Stimulated activated CD4-positive, alpha-beta T cell treated with anti-CD3 and anti-CD28 coated beads, Interleukin-2, amount 100 ng/mL, for 4 hours (primary cell): ENCODE results near the gene BTN2A1.
"Not testable (repeated sequence)": the region's sequence is repeated elsewhere in the genome, so short reads cannot be mapped to it uniquely, and the experiment has no call there.

Experiments used
- DNase-seq: peaks from one replicate; pipeline ENCODE4 v3.0.0-alpha.2; 2020; ENCODE audit warnings: low read depth

The BTN2A1 gene

GRCh38 chr6:26493258-26493657 lies 35.5 kb downstream of the BTN2A1 start:
- no peak for DNase-seq

- no peak for DNase-seq
These were observed 36.4 kb downstream of the BTN2A1 start for GRCh38 chr6:26494117-26494516.

GRCh38 chr6:26495281-26495680 lies 37.5 kb downstream of the BTN2A1 start:
- DNase-seq = no peak

GRCh38 chr6:26497610-26498009 lies 39.9 kb downstream of the BTN2A1 start:
- no peak for DNase-seq

DNA sequence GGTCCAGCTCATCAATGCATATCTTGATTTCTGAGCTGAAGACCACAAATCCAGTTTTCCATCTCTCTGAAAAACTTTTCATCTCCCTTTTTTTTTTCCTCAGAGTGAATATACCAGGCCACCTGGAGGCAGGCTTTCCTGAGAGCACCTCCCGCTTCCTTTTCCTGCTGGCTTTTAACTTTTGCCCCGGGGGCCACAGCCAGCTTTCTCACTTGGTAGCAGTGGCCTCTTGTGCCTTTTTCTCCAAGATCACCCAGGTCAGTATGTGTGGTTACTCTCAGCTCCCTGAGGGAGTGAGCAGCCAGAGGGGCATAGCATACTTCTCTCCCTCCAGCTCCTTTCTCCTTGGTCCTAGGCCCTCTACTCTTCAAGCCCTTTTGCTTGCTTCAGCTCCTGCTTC lies 42.3 kb downstream of the BTN2A1 start, which contains the start of gene BTN1A1:
BTN1A1 (plus strand) TSS at position 202 of the 400 bp plus-strand sequence. CDS start 984 bp downstream, outside the sequence.
- no peak for DNase-seq

DNA sequence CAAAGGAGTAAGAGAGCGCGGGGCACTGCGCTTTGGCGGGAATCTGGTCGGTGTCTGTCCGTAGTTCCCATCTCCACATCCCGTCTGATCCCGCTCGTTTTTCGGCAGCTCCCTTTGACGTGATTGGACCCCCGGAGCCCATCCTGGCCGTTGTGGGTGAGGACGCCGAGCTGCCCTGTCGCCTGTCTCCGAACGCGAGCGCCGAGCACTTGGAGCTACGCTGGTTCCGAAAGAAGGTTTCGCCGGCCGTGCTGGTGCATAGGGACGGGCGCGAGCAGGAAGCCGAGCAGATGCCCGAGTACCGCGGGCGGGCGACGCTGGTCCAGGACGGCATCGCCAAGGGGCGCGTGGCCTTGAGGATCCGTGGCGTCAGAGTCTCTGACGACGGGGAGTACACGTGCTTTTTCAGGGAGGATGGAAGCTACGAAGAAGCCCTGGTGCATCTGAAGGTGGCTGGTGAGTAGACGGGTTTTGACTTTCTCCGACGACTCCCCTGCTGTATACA lies 43.8 kb downstream of the BTN2A1 start:
- DNase-seq = no peak

- DNase-seq = no peak
These were observed 44.4 kb downstream of the BTN2A1 start for GRCh38 chr6:26502165-26502564.

- no peak for DNase-seq
These were observed 44.9 kb downstream of the BTN2A1 start for GRCh38 chr6:26502626-26503025.

DNA sequence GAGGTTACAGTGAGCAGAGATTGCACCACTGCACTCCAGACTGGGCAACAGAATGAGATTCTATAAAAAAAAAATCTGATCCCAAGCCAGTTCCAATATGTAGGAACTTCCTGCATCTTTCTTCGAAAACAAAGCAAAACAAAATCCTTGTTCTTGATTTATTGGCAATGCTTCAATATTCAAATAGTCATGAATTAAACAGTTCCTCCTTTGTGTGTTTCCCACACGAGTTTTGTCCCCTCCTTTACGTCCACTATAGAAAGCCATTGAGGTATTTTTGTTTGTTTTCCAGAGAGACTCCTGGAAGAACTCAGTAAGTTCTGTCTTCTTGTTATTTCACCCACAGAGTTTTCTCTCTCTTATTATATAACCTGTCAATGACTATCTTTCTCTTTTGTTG lies 49.9 kb downstream of the BTN2A1 start:
- no peak for DNase-seq

DNA sequence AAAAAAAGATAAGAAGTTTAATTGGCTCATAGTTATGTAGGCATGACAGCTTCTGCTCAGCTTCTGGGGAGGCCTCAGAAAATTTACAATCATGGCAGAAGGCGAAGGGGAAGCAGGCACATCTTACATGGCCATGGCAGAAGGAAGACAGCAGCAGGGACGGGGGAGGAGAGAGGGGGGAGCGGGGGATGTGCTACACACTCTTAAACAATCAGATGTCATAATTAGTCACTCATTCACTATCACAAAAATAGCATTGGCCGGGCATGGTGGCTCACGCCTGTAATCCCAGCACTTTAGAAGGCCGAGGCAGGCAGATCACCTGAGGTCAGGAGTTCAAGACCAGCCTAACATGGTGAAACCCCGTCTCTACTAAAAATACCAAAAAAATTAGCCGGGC lies 53.3 kb downstream of the BTN2A1 start:
- not testable (repeated sequence) for DNase-seq

- no peak for DNase-seq
These were observed 57.2 kb downstream of the BTN2A1 start for GRCh38 chr6:26514984-26515383.

DNA sequence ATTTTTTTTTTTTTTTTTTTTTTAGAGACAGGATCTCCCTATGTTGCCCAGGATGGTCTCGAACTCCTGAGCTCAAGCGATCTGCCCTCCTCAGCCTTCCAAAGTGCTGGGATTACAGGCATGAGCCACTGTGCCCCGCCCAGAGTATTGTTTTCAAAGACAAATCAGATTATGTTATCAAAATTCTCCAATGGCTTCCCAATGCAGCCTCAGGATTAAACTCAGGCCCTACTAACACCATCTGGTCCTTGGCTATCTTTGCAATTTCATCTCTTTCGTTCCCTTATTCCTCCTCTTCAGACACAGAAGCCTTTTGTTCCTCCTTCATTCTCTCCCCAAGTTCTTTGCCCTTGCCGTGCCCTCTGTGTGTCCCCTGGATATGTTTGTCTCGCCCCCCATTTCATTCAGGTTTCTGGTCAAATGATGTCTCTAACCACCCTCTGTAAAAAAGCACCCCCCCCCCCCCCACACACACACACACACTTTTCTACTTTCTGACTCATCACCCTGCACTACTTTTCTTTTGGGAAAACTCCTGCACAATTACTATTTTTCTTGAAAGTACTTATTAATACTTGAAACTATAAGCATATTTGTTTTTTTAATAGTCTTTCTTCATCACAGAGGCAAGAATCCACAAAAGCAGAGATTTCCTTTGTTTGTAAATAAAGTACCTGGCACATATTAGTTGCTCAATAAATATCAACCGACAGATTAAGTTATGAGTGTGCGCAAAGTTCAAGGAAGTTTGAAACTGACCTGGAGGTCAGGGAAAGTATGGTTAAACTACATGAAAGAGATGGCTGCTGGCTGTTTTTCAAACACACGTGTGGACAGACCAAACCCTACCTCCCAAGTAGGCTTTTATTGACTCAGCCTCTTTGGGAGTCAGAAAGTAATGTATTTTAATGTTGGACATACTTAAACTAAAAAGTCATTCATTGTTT lies 59.0 kb downstream of the BTN2A1 start:
- no peak for DNase-seq
